Upper lobe of left lung (tissue), 6 donors: ENCODE data around the gene STK25. TPM values are rescaled to one million over a fixed set of nuclear protein-coding genes. Genes with fewer than 3 reads are reported as not detected.
A peak's percentile ranks its signal among the peaks of the same experiment; 100 is the strongest.

Source experiments
- ATAC-seq, 2 donors: fragments of 200-7000 bp; cut with Tn5 transposase; one replicate each; pipeline ENCODE4 v1.9.1; 2022; ENCODE audit warnings: mild to moderate bottlenecking in 2 of 2, moderate library complexity in 2 of 2; ENCODE audit not compliant: low FRiP score in 2 of 2
- DNase-seq, 2 donors: peaks; one replicate each; pipeline ENCODE4 v3.0.0-alpha.2; 2019 to 2020
- H3K27ac ChIP-seq, 4 donors: fragments of 200-600 bp; sonication (generic); one replicate each; pipeline ENCODE4 v1.5.1; 2016 to 2019
- H3K27me3 ChIP-seq, 4 donors: fragments of 200-600 bp; sonication (generic); one replicate each; pipeline ENCODE4 v1.5.1; 2017 to 2019
- H3K36me3 ChIP-seq, 4 donors: fragments of 200-600 bp; sonication (generic); one replicate each; pipeline ENCODE4 v1.5.1; 2016 to 2019
- H3K4me1 ChIP-seq, 4 donors: fragments of 200-600 bp; sonication (generic); one replicate each; pipeline ENCODE4 v1.5.1; 2018 to 2019
- H3K4me3 ChIP-seq, 4 donors: fragments of 200-600 bp; sonication (generic); one replicate each; pipeline ENCODE4 v1.5.1; 2017 to 2019; ENCODE audit warnings: mild to moderate bottlenecking in 2 of 4, moderate library complexity in 1 of 4
- H3K9me3 ChIP-seq, 4 donors: fragments of 200-600 bp; sonication (generic); one replicate each; pipeline ENCODE4 v1.5.1; 2018 to 2019
- CTCF ChIP-seq, 6 experiments: fragments of 450-650 bp in 4 of 6; fragments of 200-600 bp in 2 of 6; sonication (generic) in 2 of 6; IDR thresholded peaks; one replicate each; pipeline ENCODE4 v1.5.1; 2016 to 2019; ENCODE audit warnings: antibody characterized with exemption in 6 of 6
- EP300 ChIP-seq, 4 donors: sonication (generic); formaldehyde crosslinking; IDR thresholded peaks; one replicate each; pipeline ENCODE4 v1.5.1; 2017; ENCODE audit warnings: antibody characterized with exemption in 4 of 4, control low read depth in 2 of 4
- POLR2A ChIP-seq, 4 donors: fragments of 450-650 bp; IDR thresholded peaks; one replicate each; pipeline ENCODE4 v1.5.1; 2016 to 2017; ENCODE audit warnings: antibody characterized with exemption in 4 of 4, mild to moderate bottlenecking in 2 of 4
- POLR2AphosphoS5 ChIP-seq, 2 donors: sonication (generic); formaldehyde crosslinking; IDR thresholded peaks; one replicate each; pipeline ENCODE4 v1.5.1; 2017; ENCODE audit warnings: antibody characterized with exemption in 2 of 2
- WGBS, 2 donors: methylation state at CpG; one replicate each; pipeline ENCODE4 v1.1.5; 2017 to 2018; 5-methylcytosine and 5-hydroxymethylcytosine counted together
- total RNA-seq, 6 donors: library from RNA; depleted of rRNA in 4 of 6; stranded (reverse); fragments of >200 nt in 4 of 6; gene quantifications; one replicate each; pipeline versions ENCODE4 v1.1.0 to v1.2.1, GENCODE V29; 2016 to 2021
- donor health status: DM: no; HTN: no; CAD: no; lungs with moderate emphysema.
- donor health status: DM: no; HTN: yes; CAD: no; lungs with severe emphysema.

The STK25 gene
- total RNA-seq, 6 donors from 2014 or later = 97.3 to 351 (median 134) TPM

GRCh38 chr2:241505781-241506201 is 2.6 kb downstream of the STK25 start:
- Histone ChIP-seq H3K36me3 (peaks cover 0 to 8% (median 6%) of the 10 kb centered on the region in 4 donors), H3K9me3 (no peaks in the 10 kb centered on the region), H3K4me3 (no peak overlapping the region), H3K27me3 (no peaks in the 10 kb centered on the region), H3K27ac (no peak overlapping the region), H3K4me1 (peaks cover 15 to 47% (median 33%) of the 10 kb centered on the region in 4 donors)
- DNase-seq (peak in 1 of 2 donors; percentile 38), ATAC-seq (no peak)
- 98 to 100% methylated on average over 5 to 6 of the region's 7 CpGs for WGBS, 2 donors
- TF ChIP-seq CTCF (IDR thresholded peaks at IDR 0.05) (no peak), POLR2A (IDR thresholded peaks at IDR 0.05) (no peak), POLR2AphosphoS5 (IDR thresholded peaks at IDR 0.05) (no peak), EP300 (IDR thresholded peaks at IDR 0.05) (no peak)

GRCh38 chr2:241505086-241505780 is 3.2 kb downstream of the STK25 start:
- Histone ChIP-seq H3K27ac (no peak overlapping the region), H3K4me3 (no peak overlapping the region), H3K9me3 (no peaks in the 10 kb centered on the region), H3K36me3 (peaks cover 0 to 10% (median 7%) of the 10 kb centered on the region in 4 donors), H3K4me1 (peaks cover 15 to 48% (median 33%) of the 10 kb centered on the region in 4 donors), H3K27me3 (no peaks in the 10 kb centered on the region)
- DNase-seq (peak in 1 of 2 donors; percentile 48), ATAC-seq (no peak)
- WGBS, 2 donors = 90 to 97% methylated on average over 11 to 13 of the region's 15 CpGs
- TF ChIP-seq POLR2AphosphoS5 (IDR thresholded peaks at IDR 0.05) = no peak
- TF ChIP-seq CTCF (IDR thresholded peaks at IDR 0.05) = no peak

GRCh38 chr2:241503776-241504392 is 4.5 kb downstream of the STK25 start:
- no peak for ATAC-seq
- no peaks in the 10 kb centered on the region for H3K9me3 ChIP-seq
- peaks cover 11 to 40% (median 24%) of the 10 kb centered on the region in 4 donors for H3K4me1 ChIP-seq
- H3K27ac ChIP-seq = no peak overlapping the region
- H3K36me3 ChIP-seq = peaks cover 0 to 22% (median 15%) of the 10 kb centered on the region in 4 donors
- H3K27me3 ChIP-seq = no peaks in the 10 kb centered on the region
- no peak for TF ChIP-seq EP300 (IDR thresholded peaks at IDR 0.05)
- no peak for TF ChIP-seq CTCF (IDR thresholded peaks at IDR 0.05)
- no peak for TF ChIP-seq POLR2AphosphoS5 (IDR thresholded peaks at IDR 0.05)
- TF ChIP-seq POLR2A (IDR thresholded peaks at IDR 0.05) = no peak
- no peak overlapping the region for H3K4me3 ChIP-seq
- peak in 1 of 2 donors; percentile 49 for DNase-seq
- 87 to 88% methylated on average over 12 of the region's 12 CpGs for WGBS, 2 donors

- Histone ChIP-seq H3K4me3 (no peak overlapping the region), H3K36me3 (peaks cover 0 to 38% (median 28%) of the 10 kb centered on the region in 4 donors), H3K27me3 (no peaks in the 10 kb centered on the region), H3K9me3 (no peaks in the 10 kb centered on the region), H3K4me1 (peaks cover 11 to 34% (median 19%) of the 10 kb centered on the region in 4 donors), H3K27ac (no peak overlapping the region)
- ATAC-seq = no peak
- no peak for TF ChIP-seq EP300 (IDR thresholded peaks at IDR 0.05)
- 89 to 95% methylated on average over 11 of the region's 11 CpGs for WGBS, 2 donors
- DNase-seq = no peak
Measured at GRCh38 chr2:241502281-241502680, 6.1 kb downstream of the STK25 start.

GRCh38 chr2:241501551-241501950 is 6.8 kb downstream of the STK25 start:
- 94 to 96% methylated on average over 17 of the region's 17 CpGs for WGBS, 2 donors
- DNase-seq = no peak
- H3K4me1 ChIP-seq = peaks cover 6 to 26% (median 12%) of the 10 kb centered on the region in 4 donors
- no peak for TF ChIP-seq POLR2AphosphoS5 (IDR thresholded peaks at IDR 0.05)
- no peak for TF ChIP-seq POLR2A (IDR thresholded peaks at IDR 0.05)
- TF ChIP-seq CTCF (IDR thresholded peaks at IDR 0.05) = no peak
- no peak for TF ChIP-seq EP300 (IDR thresholded peaks at IDR 0.05)
- peaks cover 0 to 46% (median 35%) of the 10 kb centered on the region in 4 donors for H3K36me3 ChIP-seq
- no peak overlapping the region for H3K4me3 ChIP-seq
- ATAC-seq = no peak
- no peaks in the 10 kb centered on the region for H3K9me3 ChIP-seq
- no peaks in the 10 kb centered on the region for H3K27me3 ChIP-seq
- H3K27ac ChIP-seq = no peak overlapping the region
